C1 segment of cervical spinal cord (tissue), 14 donors: ENCODE measurements around the gene CCR2.
A peak's percentile ranks its signal among the peaks of the same experiment; 100 is the strongest.

Source experiments
- DNase-seq, 14 donors: peaks; one replicate each; lab custom pipeline; 2025; lab: John Stamatoyannopoulos, UW

Gene CCR2

GRCh38 chr3:46354984-46355383 lies 1.1 kb downstream of the CCR2 start:
- DNase-seq, result no peak

GRCh38 chr3:46356276-46356675 lies 2.4 kb downstream of the CCR2 start:
- no peak for DNase-seq

- DNase-seq, result no peak
Measured at GRCh38 chr3:46356909-46357308, 3.0 kb downstream of the CCR2 start.

GRCh38 chr3:46358466-46358865 lies 4.6 kb downstream of the CCR2 start:
- no peak for DNase-seq

- DNase-seq, result peak in 3 of 14 donors; percentile 8 to 31 (median 15)
Measured at GRCh38 chr3:46359733-46360493, 6.0 kb downstream of the CCR2 start.

GRCh38 chr3:46360907-46361306 lies 7.0 kb downstream of the CCR2 start:
- no peak for DNase-seq

GRCh38 chr3:46361408-46362283 lies 7.7 kb downstream of the CCR2 start:
- DNase-seq, result peak in 1 of 14 donors; percentile 22

GRCh38 chr3:46365041-46365440 lies 11.1 kb downstream of the CCR2 start:
- no peak for DNase-seq

GRCh38 chr3:46365737-46366524 lies 12.0 kb downstream of the CCR2 start:
- DNase-seq, result no peak

- DNase-seq, result no peak
Measured at GRCh38 chr3:46367811-46368210, 13.9 kb downstream of the CCR2 start.

GRCh38 chr3:46368569-46368968 lies 14.7 kb downstream of the CCR2 start:
- DNase-seq, result peak in 6 of 14 donors; percentile 21 to 54 (median 34)

- DNase-seq, result no peak
Measured at GRCh38 chr3:46369151-46369550, 15.2 kb downstream of the CCR2 start.

GRCh38 chr3:46369675-46370132 lies 15.8 kb downstream of the CCR2 start:
- no peak for DNase-seq

- DNase-seq, result no peak
Measured at GRCh38 chr3:46370839-46371518, 17.1 kb downstream of the CCR2 start, which contains the start of gene CCR5. TSS of gene CCR5 (plus strand) at chr3:46370946. CDS start at chr3:46372903, 1,957 bp downstream.

GRCh38 chr3:46371519-46372340 lies 17.8 kb downstream of the CCR2 start:
- DNase-seq, result no peak

- DNase-seq, result no peak
Measured at GRCh38 chr3:46372492-46373359, 18.8 kb downstream of the CCR2 start.

GRCh38 chr3:46374755-46375154 lies 20.8 kb downstream of the CCR2 start:
- DNase-seq, result no peak

- no peak for DNase-seq
Measured at GRCh38 chr3:46375218-46375617, 21.3 kb downstream of the CCR2 start.

GRCh38 chr3:46375814-46376213 lies 21.9 kb downstream of the CCR2 start:
- DNase-seq, result no peak
